Right lobe of liver (tissue), 6 donors: ENCODE measurements around the gene GRB10. TPM values are rescaled to one million over a fixed set of nuclear protein-coding genes. Genes with fewer than 3 reads are reported as not detected.

Source experiments
- ATAC-seq, 4 donors: fragments of 200-7000 bp; cut with Tn5 transposase; one replicate each; pipeline ENCODE4 v1.9.1; 2020; ENCODE audit warnings: mild to moderate bottlenecking in 4 of 4, moderate library complexity in 4 of 4
- DNase-seq, 3 donors: peaks; one replicate each; pipeline ENCODE4 v3.0.0-alpha.2; 2020
- H3K27ac ChIP-seq, 3 donors: fragments of 200-600 bp; one replicate each; pipeline ENCODE4 v1.8.0; 2022
- H3K27me3 ChIP-seq, 2 donors: fragments of 200-600 bp; one replicate each; pipeline ENCODE4 v1.8.0; 2022
- H3K36me3 ChIP-seq, 4 donors: fragments of 200-600 bp; sonication (generic) in 1 of 4; one replicate each; pipeline versions ENCODE4 v1.5.1 to v1.8.0; 2017 to 2022; ENCODE audit warnings: control low read depth in 1 of 4
- H3K4me1 ChIP-seq, 4 donors: fragments of 200-600 bp; sonication (generic) in 1 of 4; one replicate each; pipeline versions ENCODE4 v1.5.1 to v1.8.0; 2017 to 2022; ENCODE audit warnings: control low read depth in 1 of 4
- H3K4me3 ChIP-seq, 3 donors: fragments of 200-600 bp; one replicate each; pipeline ENCODE4 v1.8.0; 2022
- H3K9me3 ChIP-seq, 4 donors: fragments of 200-600 bp; sonication (generic) in 1 of 4; one replicate each; pipeline versions ENCODE4 v1.5.1 to v1.8.0; 2017 to 2022; ENCODE audit warnings: control low read depth in 1 of 4
- POLR2A ChIP-seq: fragments of 450-650 bp; IDR thresholded peaks from one replicate; pipeline ENCODE4 v1.6.1; 2017; ENCODE audit warnings: antibody characterized with exemption, mild to moderate bottlenecking
- WGBS: methylation state at CpG from one replicate; pipeline ENCODE4 v1.1.6; 2018; ENCODE audit warnings: low coverage, low lambda C conversion rate; ENCODE audit not compliant: insufficient coverage; ENCODE audit errors: missing lambda C conversion rate; 5-methylcytosine and 5-hydroxymethylcytosine counted together
- intact Hi-C, 2 donors: fragments of 100-400 bp; cut with DNase I; formaldehyde crosslinking; loops; one replicate each; pipeline versions ENCODE4 v1.11.2 to v1.14.1; 2022
- total RNA-seq, 6 experiments: library from RNA; depleted of rRNA in 2 of 6; stranded (reverse); fragments of >200 nt in 2 of 6; fragmentation: NEBNext Ultra II Directional in 3 of 6; extraction: Animal tissue kit (Norgen Biotek cat#: 25700) in 3 of 6; gene quantifications; one replicate each; pipeline versions ENCODE4 v1.1.0 to v1.2.4, GENCODE V29; 2016 to 2023
- TF ChIP-seq, protein P1 (sequence below), 4 donors: fragments of 200-600 bp in 3 of 4; fragments of 450-650 bp in 1 of 4; IDR thresholded peaks; one replicate each; pipeline versions ENCODE4 v1.5.1 to v1.8.0; 2016 to 2022; ENCODE audit warnings: antibody characterized with exemption in 4 of 4, mild to moderate bottlenecking in 2 of 4
- donor health status: DM: no; HTN: yes; CAD: no.
- donor health status: DM: no; HTN: no; CAD: no.
- donor health status: DM: no; HTN: no; CAD: no.
- donor health status: DM: no; HTN: yes; CAD: no.
- donor health status: DM: no; HTN: yes; CAD: no.

The GRB10 gene
- total RNA-seq, 6 experiments from 2014 or later: 24.9 to 55.5 (median 40.0) TPM

DNA sequence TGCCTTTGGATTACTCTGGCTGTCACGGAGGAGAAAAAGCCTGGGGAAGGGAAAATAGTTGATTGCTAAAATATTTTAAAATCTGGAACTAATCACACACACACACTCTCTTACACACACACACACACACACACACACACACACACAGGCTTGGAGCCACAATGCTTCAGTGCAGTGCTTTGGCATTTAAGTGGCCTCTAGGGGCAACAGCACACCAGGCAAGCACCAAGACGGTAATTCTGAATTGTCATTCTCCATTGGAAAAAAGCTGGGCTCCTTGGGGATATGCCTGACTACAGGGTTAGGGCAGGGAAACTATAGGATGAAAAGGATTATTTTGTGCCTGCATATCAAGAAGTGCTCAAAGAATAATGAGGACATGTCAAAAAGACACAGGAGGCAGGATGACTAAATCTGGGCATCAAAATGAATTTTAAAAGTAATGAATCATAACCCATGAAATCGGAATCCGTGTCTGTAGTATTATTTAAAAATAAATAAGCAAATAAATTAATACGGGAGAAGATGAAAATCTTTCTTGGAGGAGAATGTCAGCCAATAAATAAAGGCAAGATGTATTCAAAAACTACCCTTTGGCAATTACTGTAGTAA lies 187.1 kb downstream of the GRB10 start:
- TF ChIP-seq POLR2A: no peak
- TF ChIP-seq, protein P1, sequence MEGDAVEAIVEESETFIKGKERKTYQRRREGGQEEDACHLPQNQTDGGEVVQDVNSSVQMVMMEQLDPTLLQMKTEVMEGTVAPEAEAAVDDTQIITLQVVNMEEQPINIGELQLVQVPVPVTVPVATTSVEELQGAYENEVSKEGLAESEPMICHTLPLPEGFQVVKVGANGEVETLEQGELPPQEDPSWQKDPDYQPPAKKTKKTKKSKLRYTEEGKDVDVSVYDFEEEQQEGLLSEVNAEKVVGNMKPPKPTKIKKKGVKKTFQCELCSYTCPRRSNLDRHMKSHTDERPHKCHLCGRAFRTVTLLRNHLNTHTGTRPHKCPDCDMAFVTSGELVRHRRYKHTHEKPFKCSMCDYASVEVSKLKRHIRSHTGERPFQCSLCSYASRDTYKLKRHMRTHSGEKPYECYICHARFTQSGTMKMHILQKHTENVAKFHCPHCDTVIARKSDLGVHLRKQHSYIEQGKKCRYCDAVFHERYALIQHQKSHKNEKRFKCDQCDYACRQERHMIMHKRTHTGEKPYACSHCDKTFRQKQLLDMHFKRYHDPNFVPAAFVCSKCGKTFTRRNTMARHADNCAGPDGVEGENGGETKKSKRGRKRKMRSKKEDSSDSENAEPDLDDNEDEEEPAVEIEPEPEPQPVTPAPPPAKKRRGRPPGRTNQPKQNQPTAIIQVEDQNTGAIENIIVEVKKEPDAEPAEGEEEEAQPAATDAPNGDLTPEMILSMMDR (IDR thresholded peaks at IDR 0.05): peak; percentile 30 to 69 (median 40)
- DNase-seq (no peak), ATAC-seq (peak; percentile 81 to 93 (median 86))
- Histone ChIP-seq H3K27ac (no peak overlapping the region), H3K4me1 (no peaks in the 10 kb centered on the region), H3K36me3 (peaks cover 0 to 46% (median 20%) of the 10 kb centered on the region in 4 donors), H3K27me3 (no peaks in the 10 kb centered on the region), H3K4me3 (no peak overlapping the region), H3K9me3 (no peaks in the 10 kb centered on the region)
- intact Hi-C loops: no loop called here
- 55% methylated on average over 5 of the region's 5 CpGs for WGBS

DNA sequence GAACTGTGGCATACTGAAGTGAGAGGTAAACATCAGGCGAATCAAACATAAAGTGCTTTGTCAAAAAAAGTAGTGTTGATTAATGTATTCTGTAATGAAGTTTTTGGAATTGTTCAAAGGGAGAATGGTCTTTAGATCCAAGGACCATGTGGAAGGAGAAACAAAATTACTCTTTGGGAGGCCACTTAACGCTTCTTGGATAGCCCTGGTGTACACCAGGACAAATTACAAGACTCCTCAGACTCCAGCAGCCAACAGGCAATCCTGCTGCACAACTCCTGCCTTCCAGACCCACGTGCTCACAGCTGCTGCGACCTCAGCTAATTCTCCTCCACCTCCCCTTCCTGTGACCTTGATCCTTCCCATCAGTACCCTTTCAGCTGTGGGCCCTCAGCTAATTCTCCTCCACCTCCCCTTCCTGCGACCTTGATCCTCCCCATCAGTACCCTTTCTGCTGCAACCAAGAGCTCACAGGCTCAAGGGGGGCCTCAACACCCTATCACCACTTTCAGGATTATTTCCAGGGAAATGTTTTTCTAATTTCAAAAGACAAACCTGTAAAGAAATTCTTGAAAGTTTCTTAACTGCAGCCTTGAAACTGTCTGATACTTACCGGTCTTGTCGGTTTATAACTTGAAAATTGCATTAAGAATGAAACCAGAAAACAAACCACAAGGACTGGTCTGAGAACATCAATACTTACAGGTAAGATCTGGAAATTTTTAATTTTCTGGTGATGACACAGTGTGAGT lies 187.8 kb downstream of the GRB10 start:
- Histone ChIP-seq H3K36me3 (peaks cover 0 to 46% (median 20%) of the 10 kb centered on the region in 4 donors), H3K27ac (no peak overlapping the region), H3K4me3 (no peak overlapping the region), H3K4me1 (no peaks in the 10 kb centered on the region), H3K9me3 (no peaks in the 10 kb centered on the region), H3K27me3 (no peaks in the 10 kb centered on the region)
- ATAC-seq (no peak), DNase-seq (no peak)
- no peak for TF ChIP-seq POLR2A
- TF ChIP-seq, protein P1 (IDR thresholded peaks at IDR 0.05): no peak
- intact Hi-C loops: no loop called here
- WGBS: 77% methylated on average over 4 of the region's 7 CpGs

- TF ChIP-seq, protein P1 (IDR thresholded peaks at IDR 0.05): no peak
- no peak for TF ChIP-seq POLR2A
- no peaks in the 10 kb centered on the region for H3K9me3 ChIP-seq
- no peak overlapping the region for H3K27ac ChIP-seq
- H3K4me3 ChIP-seq: no peak overlapping the region
- H3K36me3 ChIP-seq: peaks cover 0 to 46% (median 20%) of the 10 kb centered on the region in 4 donors
- H3K27me3 ChIP-seq: no peaks in the 10 kb centered on the region
- no peak for DNase-seq
- WGBS: 57% methylated on average over 2 of the region's 4 CpGs
- intact Hi-C loops: no loop called here
- ATAC-seq: no peak
- H3K4me1 ChIP-seq: no peaks in the 10 kb centered on the region
Observed at GRCh38 chr7:50594136-50594535, 188.6 kb downstream of the GRB10 start.

DNA sequence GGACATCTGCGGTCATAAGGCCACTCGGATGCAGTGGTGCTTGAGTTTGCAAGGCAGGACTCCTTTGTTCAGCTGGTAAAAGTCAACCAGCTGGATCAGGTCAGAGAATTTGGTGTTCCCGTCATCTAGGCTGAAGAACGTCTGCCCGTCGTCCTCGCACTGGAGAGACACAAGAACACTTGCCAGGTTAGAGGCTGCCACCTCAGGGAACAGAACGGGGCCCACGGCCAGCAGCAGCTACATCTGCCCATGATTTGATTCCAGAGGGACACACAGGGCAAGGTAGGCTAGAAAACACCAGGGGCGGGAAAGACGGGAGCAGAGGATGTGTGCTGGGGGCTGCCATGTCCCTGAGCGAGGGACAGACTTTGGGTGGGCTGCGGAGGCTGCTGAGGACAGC lies 189.8 kb downstream of the GRB10 start:
- no peaks in the 10 kb centered on the region for H3K27me3 ChIP-seq
- DNase-seq (no peak), ATAC-seq (no peak)
- no peaks in the 10 kb centered on the region for H3K9me3 ChIP-seq
- no peaks in the 10 kb centered on the region for H3K4me1 ChIP-seq
- intact Hi-C loops: no loop called here
- 96% methylated on average over 9 of the region's 13 CpGs for WGBS
- H3K36me3 ChIP-seq: peaks cover 0 to 39% (median 17%) of the 10 kb centered on the region in 4 donors
- H3K27ac ChIP-seq: no peak overlapping the region
- TF ChIP-seq, protein P1 (IDR thresholded peaks at IDR 0.05): no peak
- TF ChIP-seq POLR2A: no peak
- no peak overlapping the region for H3K4me3 ChIP-seq
